Placental epithelial cell (primary cell): Measurements from ENCODE around the gene COL5A3. TPM values are rescaled to one million over a fixed set of nuclear protein-coding genes. Genes with fewer than 3 reads are reported as not detected.

Source experiments
- small RNA-seq: library from RNA; depleted of rRNA; stranded (forward); fragments of <200 nt; gene quantifications from one replicate; pipeline ENCODE3, GENCODE V24; 2012
- total RNA-seq: library from RNA; depleted of rRNA; stranded (reverse); fragments of >200 nt; gene quantifications from 2 replicates; pipeline ENCODE4 v1.2.3, GENCODE V29; 2012

Gene COL5A3
- 0.11 TPM in 1 of 2 replicates, not detected in the other for total RNA-seq

GRCh38 chr19:10010247-10010691, at the start of gene COL5A3:
Gene COL5A3 (minus strand): TSS chr19:10010504. CDS start chr19:10010385, 119 bp downstream.

GRCh38 chr19:10013316-10013715, 3.0 kb upstream of the COL5A3 start, which contains the start of gene RDH8:
Gene RDH8 (plus strand): TSS chr19:10013483. CDS start chr19:10013498, 15 bp downstream.

GRCh38 chr19:9936326-9937000, 73.8 kb downstream of the COL5A3 start, which contains the start of gene OLFM2:
Gene OLFM2 (minus strand): TSS chr19:9936515. CDS start chr19:9936366, 149 bp downstream.

Small RNA genes within 50 kb of the gene (small RNA-seq; reads per million reads assigned to genes)
- gene MIR5589 = not detected

Other genes with a start within 250 kb of the COL5A3 start
- 10.6 and 18.5 TPM in 2 replicates for gene ZNF846, start 241.8 kb downstream of the COL5A3 start, total RNA-seq
- 33.9 and 37.7 TPM in 2 replicates for gene FBXL12, start 191.4 kb downstream of the COL5A3 start, total RNA-seq
- gene UBL5, start 182.6 kb downstream of the COL5A3 start, total RNA-seq = 197 and 263 TPM in 2 replicates
- 37.7 and 76.9 TPM in 2 replicates for gene PIN1, start 175.2 kb downstream of the COL5A3 start, total RNA-seq
- not detected in 2 replicates for gene OLFM2, start 74.0 kb downstream of the COL5A3 start, total RNA-seq
- not detected in 2 replicates for gene RDH8, start 3.0 kb upstream of the COL5A3 start, total RNA-seq
- gene SHFL, start 75.8 kb upstream of the COL5A3 start, total RNA-seq = 11.2 and 19.6 TPM in 2 replicates
- 0.11 TPM in 1 of 2 replicates, not detected in the other for gene ANGPTL6, start 92.2 kb upstream of the COL5A3 start, total RNA-seq
- gene PPAN, start 95.9 kb upstream of the COL5A3 start, total RNA-seq = 20.4 and 31.2 TPM in 2 replicates
- gene P2RY11, start 101.2 kb upstream of the COL5A3 start, total RNA-seq = 3.4 and 4.3 TPM in 2 replicates
- gene EIF3G, start 109.4 kb upstream of the COL5A3 start, total RNA-seq = 250 and 265 TPM in 2 replicates
- 40.6 and 45.5 TPM in 2 replicates for gene DNMT1, start 184.4 kb upstream of the COL5A3 start, total RNA-seq
- gene S1PR2, start 220.8 kb upstream of the COL5A3 start, total RNA-seq = 10.6 and 18.1 TPM in 2 replicates
- 31.4 and 53.6 TPM in 2 replicates for gene MRPL4, start 241.7 kb upstream of the COL5A3 start, total RNA-seq